Muscle layer of duodenum (tissue), 2 donors: ENCODE data around the gene TP63.

Source experiments
- H3K27ac ChIP-seq: one replicate; pipeline ENCODE4 v1.7.0; 2013; ENCODE audit warnings: mild to moderate bottlenecking, low read length
- H3K27me3 ChIP-seq: one replicate; pipeline ENCODE4 v1.7.0; 2013; ENCODE audit warnings: low read depth, mild to moderate bottlenecking, control low read depth, low read length
- H3K36me3 ChIP-seq, 2 donors: one replicate each; pipeline ENCODE4 v1.7.0; 2013; ENCODE audit warnings: low read length in 2 of 2, control low read depth in 1 of 2, mild to moderate bottlenecking in 1 of 2; ENCODE audit not compliant: insufficient read depth in 2 of 2, control insufficient read depth in 1 of 2
- H3K4me1 ChIP-seq, 2 donors: one replicate each; pipeline ENCODE4 v1.7.0; 2013; ENCODE audit warnings: low read length in 2 of 2, mild to moderate bottlenecking in 2 of 2, control low read depth in 1 of 2, moderate library complexity in 1 of 2; ENCODE audit not compliant: insufficient read depth in 2 of 2, control insufficient read depth in 1 of 2
- H3K4me3 ChIP-seq, 2 donors: one replicate each; pipeline ENCODE4 v1.7.0; 2013; ENCODE audit warnings: low read length in 2 of 2, low read depth in 1 of 2, mild to moderate bottlenecking in 1 of 2
- H3K9me3 ChIP-seq, 2 donors: one replicate each; pipeline ENCODE4 v1.7.0; 2013; ENCODE audit warnings: low read length in 2 of 2, control low read depth in 1 of 2, mild to moderate bottlenecking in 1 of 2; ENCODE audit not compliant: control insufficient read depth in 1 of 2
- donor health status: healthy.

The TP63 gene

GRCh38 chr3:189845069-189845468, 213.9 kb downstream of the TP63 start:
- no peak overlapping the region for H3K27ac ChIP-seq
- no peaks in the 10 kb centered on the region for H3K27me3 ChIP-seq
- H3K9me3 ChIP-seq: no peaks in the 10 kb centered on the region
- H3K36me3 ChIP-seq: no peaks in the 10 kb centered on the region
- no peak overlapping the region for H3K4me3 ChIP-seq
- no peaks in the 10 kb centered on the region for H3K4me1 ChIP-seq

GRCh38 chr3:189848395-189849040, 217.3 kb downstream of the TP63 start:
- Histone ChIP-seq H3K4me1 (no peaks in the 10 kb centered on the region), H3K4me3 (no peak overlapping the region), H3K27me3 (no peaks in the 10 kb centered on the region), H3K9me3 (no peaks in the 10 kb centered on the region), H3K36me3 (no peaks in the 10 kb centered on the region), H3K27ac (no peak overlapping the region)

GRCh38 chr3:189849262-189849661, 218.1 kb downstream of the TP63 start:
- H3K27ac ChIP-seq: no peak overlapping the region
- H3K27me3 ChIP-seq: no peaks in the 10 kb centered on the region
- H3K9me3 ChIP-seq: no peaks in the 10 kb centered on the region
- no peaks in the 10 kb centered on the region for H3K4me1 ChIP-seq
- no peak overlapping the region for H3K4me3 ChIP-seq
- H3K36me3 ChIP-seq: no peaks in the 10 kb centered on the region

GRCh38 chr3:189851682-189852081, 220.5 kb downstream of the TP63 start:
- no peaks in the 10 kb centered on the region for H3K36me3 ChIP-seq
- H3K4me3 ChIP-seq: no peak overlapping the region
- H3K4me1 ChIP-seq: no peaks in the 10 kb centered on the region
- H3K27me3 ChIP-seq: no peaks in the 10 kb centered on the region
- no peaks in the 10 kb centered on the region for H3K9me3 ChIP-seq
- H3K27ac ChIP-seq: no peak overlapping the region

- no peak overlapping the region for H3K27ac ChIP-seq
- H3K9me3 ChIP-seq: no peaks in the 10 kb centered on the region
These were observed 222.7 kb downstream of the TP63 start for GRCh38 chr3:189853906-189854305.

GRCh38 chr3:189860296-189860695, 229.1 kb downstream of the TP63 start:
- no peak overlapping the region for H3K4me3 ChIP-seq
- H3K36me3 ChIP-seq: no peaks in the 10 kb centered on the region
- no peaks in the 10 kb centered on the region for H3K4me1 ChIP-seq
- H3K9me3 ChIP-seq: no peaks in the 10 kb centered on the region
- no peaks in the 10 kb centered on the region for H3K27me3 ChIP-seq
- no peak overlapping the region for H3K27ac ChIP-seq

More at GRCh38 chr3:189853906-189854305, 222.7 kb downstream of the TP63 start:
- Histone ChIP-seq H3K36me3 (no peaks in the 10 kb centered on the region), H3K4me3 (no peak overlapping the region), H3K27me3 (no peaks in the 10 kb centered on the region), H3K4me1 (no peaks in the 10 kb centered on the region)

GRCh38 chr3:189862385-189862998, 231.3 kb downstream of the TP63 start:
- H3K27ac ChIP-seq: no peak overlapping the region
- no peaks in the 10 kb centered on the region for H3K4me1 ChIP-seq
- no peaks in the 10 kb centered on the region for H3K9me3 ChIP-seq
- H3K27me3 ChIP-seq: no peaks in the 10 kb centered on the region
- no peaks in the 10 kb centered on the region for H3K36me3 ChIP-seq
- no peak overlapping the region for H3K4me3 ChIP-seq

- H3K9me3 ChIP-seq: no peaks in the 10 kb centered on the region
- no peaks in the 10 kb centered on the region for H3K27me3 ChIP-seq
- no peaks in the 10 kb centered on the region for H3K36me3 ChIP-seq
- no peaks in the 10 kb centered on the region for H3K4me1 ChIP-seq
- H3K27ac ChIP-seq: no peak overlapping the region
- H3K4me3 ChIP-seq: no peak overlapping the region
These were observed 231.8 kb downstream of the TP63 start for GRCh38 chr3:189863031-189863430.

- Histone ChIP-seq H3K4me1 (no peaks in the 10 kb centered on the region), H3K36me3 (no peaks in the 10 kb centered on the region), H3K4me3 (no peak overlapping the region), H3K9me3 (no peaks in the 10 kb centered on the region), H3K27me3 (no peaks in the 10 kb centered on the region), H3K27ac (no peak overlapping the region)
These were observed 236.9 kb downstream of the TP63 start for GRCh38 chr3:189868061-189868460.

- Histone ChIP-seq H3K4me3 (no peak overlapping the region), H3K27ac (no peak overlapping the region), H3K27me3 (no peaks in the 10 kb centered on the region), H3K4me1 (no peaks in the 10 kb centered on the region), H3K9me3 (no peaks in the 10 kb centered on the region), H3K36me3 (no peaks in the 10 kb centered on the region)
These were observed 238.0 kb downstream of the TP63 start for GRCh38 chr3:189869165-189869564.

GRCh38 chr3:189871418-189871817, 240.2 kb downstream of the TP63 start:
- Histone ChIP-seq H3K4me1 (no peaks in the 10 kb centered on the region), H3K27ac (no peak overlapping the region), H3K27me3 (no peaks in the 10 kb centered on the region), H3K36me3 (no peaks in the 10 kb centered on the region), H3K9me3 (no peaks in the 10 kb centered on the region), H3K4me3 (no peak overlapping the region)
